Central memory CD4-positive, alpha-beta T cell (primary cell): Measurements from ENCODE around the gene HILPDA.
A peak's percentile ranks its signal among the peaks of the same experiment; 100 is the strongest.
"Not testable (repeated sequence)": the region's sequence is repeated elsewhere in the genome, so short reads cannot be mapped to it uniquely, and the experiment has no call there.

Experiments used
- DNase-seq: peaks from one replicate; pipeline ENCODE4 v3.0.0; 2022

Gene HILPDA

GRCh38 chr7:128431754-128432153, 23.9 kb upstream of the HILPDA start:
- no peak for DNase-seq

DNA sequence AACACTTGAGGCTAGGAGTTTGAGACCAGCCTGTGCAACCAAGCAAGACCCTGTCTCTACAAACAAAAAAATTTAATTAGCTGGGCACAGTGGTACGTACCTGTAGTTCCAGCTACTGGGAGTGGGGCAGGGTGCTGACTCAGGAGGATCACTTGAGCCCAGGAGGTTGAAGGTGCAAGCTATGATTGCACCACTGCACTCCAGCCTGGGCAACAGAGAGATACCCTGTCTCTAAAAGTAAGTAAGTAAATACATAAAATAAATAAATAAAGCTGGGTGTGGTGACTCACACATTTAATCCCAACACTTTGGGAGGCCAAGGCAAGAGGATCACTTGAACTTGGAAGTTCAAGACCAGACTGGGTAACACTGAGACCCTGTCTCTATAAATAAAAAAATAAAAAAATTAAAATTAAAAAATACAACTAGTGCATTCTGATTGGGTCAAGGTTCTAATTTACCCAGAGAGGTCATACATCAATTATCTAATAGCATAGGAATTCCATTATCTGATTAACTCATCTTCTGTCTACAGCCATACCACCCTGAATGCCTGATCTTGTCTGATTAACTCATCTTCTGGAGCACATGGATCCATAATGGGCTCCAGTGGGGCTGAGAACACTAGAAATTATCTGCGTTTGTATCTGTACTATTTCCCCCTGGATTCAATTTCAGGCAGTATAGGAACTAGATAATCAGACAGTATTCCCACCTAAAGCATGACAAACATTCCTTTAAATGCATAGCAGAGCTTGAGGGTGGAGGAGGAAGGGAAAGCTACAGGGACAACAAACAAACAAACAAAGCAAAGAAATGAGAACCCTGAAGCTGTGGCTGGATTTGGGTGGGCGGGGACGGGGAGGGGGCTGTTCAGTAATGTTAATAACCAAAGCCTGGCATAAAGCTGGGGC, 21.0 kb upstream of the HILPDA start:
- DNase-seq: no peak

DNA sequence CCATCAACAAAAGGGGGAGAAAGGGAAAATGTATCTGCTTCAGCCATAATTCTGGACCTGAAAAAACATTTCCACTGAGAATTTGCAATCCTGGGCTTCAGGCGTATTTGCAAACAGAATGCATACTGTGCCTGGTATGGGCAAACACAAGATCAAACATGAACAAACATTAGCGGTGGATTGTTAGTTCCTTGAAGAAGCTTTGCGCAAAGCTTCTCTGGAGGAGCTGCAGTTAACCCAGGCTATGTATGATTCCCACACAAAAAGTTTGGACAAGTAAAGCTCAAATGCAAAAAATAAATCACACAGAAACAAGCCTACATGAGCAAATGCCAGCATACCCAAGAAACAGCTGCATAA, 20.4 kb upstream of the HILPDA start:
- DNase-seq: no peak

DNA sequence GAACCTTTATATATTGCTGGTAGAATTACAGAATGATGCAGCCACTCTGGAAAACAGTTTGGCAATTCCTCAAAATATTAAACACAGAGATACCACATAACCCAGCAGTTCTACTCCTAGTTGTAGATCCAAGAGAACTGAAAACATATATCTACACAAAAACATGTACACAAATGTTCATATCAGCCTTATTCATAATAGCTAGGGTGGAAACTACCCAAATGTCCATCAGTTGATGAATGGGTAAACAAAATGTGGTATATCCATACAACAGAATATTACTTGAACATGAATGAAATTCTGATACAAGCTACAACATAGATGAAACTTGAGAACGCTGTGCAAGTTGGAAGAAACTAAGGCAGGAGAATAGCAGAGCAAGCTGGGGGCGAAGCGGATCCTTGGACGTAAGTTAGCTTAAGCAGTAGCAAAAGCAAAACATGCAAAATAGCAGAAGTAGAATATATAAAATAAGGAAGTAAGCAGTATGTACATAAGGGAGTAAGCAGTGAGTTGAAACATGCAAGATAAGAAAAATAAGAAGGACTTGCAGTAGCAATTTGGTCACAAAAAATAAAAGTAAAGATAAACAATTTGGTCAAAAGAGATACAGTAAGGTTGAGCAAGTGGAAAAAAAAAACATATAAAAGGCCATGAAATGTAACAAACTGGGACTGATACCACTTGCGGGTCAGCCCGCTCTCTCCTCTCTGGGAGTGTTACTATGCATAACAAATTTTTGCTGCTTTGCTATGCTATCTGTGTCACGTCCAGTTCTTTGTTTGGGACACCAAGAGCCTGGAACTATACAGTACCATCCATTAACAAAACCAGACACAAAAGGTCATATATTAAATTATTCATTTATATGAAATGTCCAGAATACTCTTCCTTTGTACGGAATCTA, 18.0 kb upstream of the HILPDA start:
- DNase-seq: no peak

- DNase-seq: no peak
Measured at GRCh38 chr7:128442356-128442755, 13.3 kb upstream of the HILPDA start.

DNA sequence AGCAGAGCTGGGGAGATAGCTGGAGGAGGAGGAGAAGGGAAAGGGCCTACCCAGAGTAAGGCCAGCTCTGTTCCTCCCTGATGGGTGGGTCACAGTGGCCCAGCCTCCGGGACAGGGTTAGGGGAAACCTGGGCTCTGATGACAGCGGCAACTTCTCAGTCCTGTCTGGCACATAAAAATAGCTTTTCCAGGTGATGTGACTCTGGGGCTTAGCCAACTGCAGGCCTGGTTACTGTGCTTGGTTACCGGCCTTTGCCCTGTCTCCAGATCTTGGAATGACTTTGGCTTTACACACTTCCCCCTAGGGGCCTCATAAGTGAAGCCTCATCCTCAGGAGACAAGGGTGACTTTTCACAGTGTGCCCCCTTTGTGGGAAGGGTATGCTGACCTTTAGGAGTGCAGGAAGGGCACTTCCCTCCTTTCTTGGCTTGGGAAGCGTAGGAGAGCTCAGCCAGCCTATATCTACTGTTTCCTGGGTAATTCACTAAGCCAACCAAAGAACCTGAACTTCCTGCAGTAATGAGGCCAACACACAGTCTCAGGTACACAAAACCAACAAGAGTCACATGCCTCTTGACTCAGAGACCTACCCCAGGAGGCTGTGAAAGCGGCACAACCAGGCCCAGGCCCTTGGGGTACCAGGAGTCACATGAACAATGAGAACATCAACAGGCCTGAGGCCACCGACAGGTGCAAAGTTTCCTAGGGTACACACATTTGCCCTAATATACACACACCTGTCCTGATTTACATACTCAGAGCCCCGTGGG, 11.7 kb upstream of the HILPDA start:
- DNase-seq: no peak

- no peak for DNase-seq
Measured at GRCh38 chr7:128446306-128446705, 9.4 kb upstream of the HILPDA start.

DNA sequence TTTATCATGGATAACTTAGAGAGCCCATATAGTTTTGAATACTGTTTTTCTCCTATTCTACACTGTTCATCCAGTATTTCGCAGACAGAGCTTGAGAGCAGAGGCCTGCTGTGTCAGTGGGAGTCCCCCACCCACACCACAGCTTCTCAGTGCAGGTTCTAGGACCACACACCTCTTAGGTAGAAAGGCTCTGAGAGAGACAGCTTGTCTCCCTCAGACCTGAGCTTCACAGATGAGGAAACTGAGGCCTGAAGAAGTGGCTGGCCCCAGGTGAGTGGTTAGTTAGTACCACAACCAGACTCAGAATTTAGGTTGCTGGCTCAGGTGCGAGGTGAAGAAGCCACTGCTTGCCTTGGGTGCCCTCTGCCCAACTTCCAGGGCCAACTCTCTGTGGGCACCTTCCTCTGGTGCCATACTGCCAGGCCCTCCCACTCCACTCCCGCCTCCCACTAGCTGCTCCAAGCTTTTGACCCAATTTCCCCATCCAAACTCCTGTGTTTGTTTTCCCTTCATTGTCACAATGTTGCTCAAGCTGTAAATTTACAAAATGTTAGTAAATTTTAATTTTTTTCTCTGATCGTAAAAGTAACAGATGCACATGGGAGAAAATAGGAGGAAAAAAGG, 7.6 kb upstream of the HILPDA start:
- no peak for DNase-seq

GRCh38 chr7:128448751-128449302, 6.9 kb upstream of the HILPDA start:
- DNase-seq: no peak

- no peak for DNase-seq
Measured at GRCh38 chr7:128450409-128450808, 5.3 kb upstream of the HILPDA start.

DNA sequence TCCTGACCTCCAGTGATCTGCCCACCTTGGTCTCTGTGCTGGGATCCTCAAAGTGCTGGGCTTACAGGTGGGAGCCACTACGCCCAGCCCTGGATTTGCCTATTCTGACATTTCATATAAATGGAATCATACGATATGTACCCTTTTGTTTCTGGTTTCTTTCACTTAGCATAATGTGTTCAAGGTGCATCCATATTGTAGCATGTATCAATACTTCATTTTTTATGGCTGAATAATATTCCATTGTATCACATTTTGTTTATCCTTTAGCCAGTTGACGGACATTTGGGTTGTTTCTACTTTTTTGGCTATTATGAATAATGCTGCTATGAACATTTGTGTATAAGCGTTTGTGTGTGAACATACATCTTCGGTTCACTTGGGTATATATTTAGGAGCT, 4.8 kb upstream of the HILPDA start:
- no peak for DNase-seq

- no peak for DNase-seq
Measured at GRCh38 chr7:128452552-128452951, 3.1 kb upstream of the HILPDA start.

GRCh38 chr7:128453836-128454804, 1.6 kb upstream of the HILPDA start:
- DNase-seq: no peak

GRCh38 chr7:128454808-128455542, 703 bp upstream of the HILPDA start:
- no peak for DNase-seq

GRCh38 chr7:128456255-128456725, 612 bp downstream of the HILPDA start:
- no peak for DNase-seq

DNA sequence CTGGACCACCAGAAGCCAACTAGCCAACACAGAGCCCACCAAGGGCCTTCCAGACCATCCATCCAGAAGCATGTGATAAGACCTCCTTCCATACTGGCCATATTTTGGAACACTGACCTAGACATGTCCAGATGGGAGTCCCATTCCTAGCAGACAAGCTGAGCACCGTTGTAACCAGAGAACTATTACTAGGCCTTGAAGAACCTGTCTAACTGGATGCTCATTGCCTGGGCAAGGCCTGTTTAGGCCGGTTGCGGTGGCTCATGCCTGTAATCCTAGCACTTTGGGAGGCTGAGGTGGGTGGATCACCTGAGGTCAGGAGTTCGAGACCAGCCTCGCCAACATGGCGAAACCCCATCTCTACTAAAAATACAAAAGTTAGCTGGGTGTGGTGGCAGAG, 1.7 kb downstream of the HILPDA start:
- not testable (repeated sequence) for DNase-seq

GRCh38 chr7:128458956-128459355, 3.3 kb downstream of the HILPDA start:
- no peak for DNase-seq

DNA sequence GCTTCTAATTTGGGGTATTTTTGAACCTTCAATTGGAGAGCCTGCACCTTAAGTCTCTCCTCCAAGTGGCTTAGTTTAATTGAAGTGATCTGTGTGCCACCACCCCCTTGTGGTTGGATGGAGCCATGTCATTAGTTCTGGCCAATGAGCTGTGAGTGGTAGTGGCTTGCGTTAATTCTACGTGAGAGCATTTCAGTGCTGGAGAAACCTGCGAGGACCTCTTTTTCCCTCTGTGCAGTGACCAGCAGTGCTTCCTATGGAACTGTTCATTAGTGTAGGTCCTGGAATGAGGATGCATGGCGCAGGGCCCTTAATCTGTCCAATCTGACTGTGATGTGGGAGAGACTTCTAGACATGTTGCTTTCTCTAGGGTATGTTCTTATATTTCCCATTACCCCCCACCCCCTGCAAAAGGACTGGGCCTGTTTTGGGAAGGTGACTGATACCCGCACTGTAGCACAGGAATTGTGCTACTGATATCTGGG, 3.8 kb downstream of the HILPDA start:
- peak; percentile 68 for DNase-seq

DNA sequence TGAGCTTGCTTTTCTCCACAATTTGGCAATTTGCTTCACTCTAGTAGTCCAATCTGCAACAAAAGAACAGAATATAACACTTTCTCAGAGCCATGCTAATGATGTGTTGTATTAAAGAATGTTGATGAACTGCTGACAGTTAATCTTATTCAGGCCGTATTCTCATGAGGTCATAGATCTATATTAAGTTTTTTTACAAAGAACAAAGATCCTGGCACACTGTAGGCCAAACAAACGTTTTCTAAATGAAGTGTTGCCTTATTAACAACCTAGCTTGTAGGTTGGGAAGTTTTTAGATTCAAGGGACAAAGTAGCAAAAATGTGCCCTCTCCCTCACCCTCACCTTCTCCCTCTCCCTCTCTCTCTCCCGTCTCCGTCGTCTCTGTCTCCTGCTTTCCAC, 6.8 kb downstream of the HILPDA start:
- no peak for DNase-seq

GRCh38 chr7:128463345-128463744, 7.7 kb downstream of the HILPDA start:
- DNase-seq: not testable (repeated sequence)
